Body of pancreas (tissue), 4 donors: ENCODE data around the gene STBD1.

Experiments used
- POLR2A ChIP-seq, 3 donors: fragments of 450-650 bp; IDR thresholded peaks; one replicate each; pipeline ENCODE4 v1.6.1; 2016; ENCODE audit warnings: antibody characterized with exemption in 3 of 3, mild to moderate bottlenecking in 2 of 3
- TF ChIP-seq, protein P1 (sequence below), 7 experiments: fragments of 450-650 bp in 4 of 7; fragments of 200-600 bp in 3 of 7; sonication (generic) in 3 of 7; IDR thresholded peaks; one replicate each; pipeline ENCODE4 v1.5.1; 2016 to 2019; ENCODE audit warnings: antibody characterized with exemption in 7 of 7

DNA sequence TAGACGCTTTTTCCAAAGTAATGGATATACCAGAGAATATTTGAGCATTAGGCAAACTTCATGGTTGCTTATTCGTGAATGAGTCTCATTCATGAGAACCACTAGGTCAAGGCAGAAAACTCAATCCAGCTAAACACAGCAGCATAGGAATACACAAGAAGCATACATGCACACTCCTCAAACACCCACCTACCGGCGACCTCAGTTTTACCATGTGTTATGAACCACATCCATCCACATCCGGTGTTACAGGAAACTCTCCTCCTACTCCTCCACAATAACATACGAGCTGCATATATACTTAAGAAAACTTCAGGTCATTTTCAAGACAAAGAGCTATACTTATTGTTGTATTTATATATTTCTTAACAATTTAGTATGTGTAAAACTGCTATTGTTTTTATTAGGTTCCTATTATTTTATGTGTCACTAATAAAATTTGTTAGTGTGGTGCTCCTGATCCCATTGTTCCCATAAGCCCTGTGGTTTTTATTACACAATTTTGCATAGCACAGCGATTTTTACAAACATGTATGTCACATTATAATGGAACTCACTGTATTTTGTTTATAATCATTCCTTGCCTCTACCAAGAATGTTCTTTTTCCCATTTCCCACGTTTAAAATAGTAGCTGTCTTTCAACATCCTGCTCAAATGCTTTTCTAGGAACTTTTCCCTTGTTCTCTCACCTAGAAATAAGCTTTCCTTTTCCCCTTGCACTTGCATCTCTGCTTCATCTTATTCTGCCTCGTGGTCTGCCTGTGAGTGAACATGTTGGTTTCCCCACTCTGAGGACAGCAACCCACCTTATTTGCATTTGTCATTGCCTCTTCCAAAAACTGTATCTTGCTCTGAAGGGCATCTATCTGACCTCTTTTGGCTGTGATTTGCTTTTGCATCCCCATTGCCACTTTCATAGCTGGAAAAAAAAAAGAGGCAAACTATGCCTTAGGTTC lies 48.3 kb downstream of the STBD1 start:
- TF ChIP-seq POLR2A (IDR thresholded peaks at IDR 0.05): no peak
- TF ChIP-seq, protein P1, sequence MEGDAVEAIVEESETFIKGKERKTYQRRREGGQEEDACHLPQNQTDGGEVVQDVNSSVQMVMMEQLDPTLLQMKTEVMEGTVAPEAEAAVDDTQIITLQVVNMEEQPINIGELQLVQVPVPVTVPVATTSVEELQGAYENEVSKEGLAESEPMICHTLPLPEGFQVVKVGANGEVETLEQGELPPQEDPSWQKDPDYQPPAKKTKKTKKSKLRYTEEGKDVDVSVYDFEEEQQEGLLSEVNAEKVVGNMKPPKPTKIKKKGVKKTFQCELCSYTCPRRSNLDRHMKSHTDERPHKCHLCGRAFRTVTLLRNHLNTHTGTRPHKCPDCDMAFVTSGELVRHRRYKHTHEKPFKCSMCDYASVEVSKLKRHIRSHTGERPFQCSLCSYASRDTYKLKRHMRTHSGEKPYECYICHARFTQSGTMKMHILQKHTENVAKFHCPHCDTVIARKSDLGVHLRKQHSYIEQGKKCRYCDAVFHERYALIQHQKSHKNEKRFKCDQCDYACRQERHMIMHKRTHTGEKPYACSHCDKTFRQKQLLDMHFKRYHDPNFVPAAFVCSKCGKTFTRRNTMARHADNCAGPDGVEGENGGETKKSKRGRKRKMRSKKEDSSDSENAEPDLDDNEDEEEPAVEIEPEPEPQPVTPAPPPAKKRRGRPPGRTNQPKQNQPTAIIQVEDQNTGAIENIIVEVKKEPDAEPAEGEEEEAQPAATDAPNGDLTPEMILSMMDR (IDR thresholded peaks at IDR 0.05): no peak
